ENCODE results near the gene ALDH1A1.

GRCh38 chr9:72931897-72932296 is 21.0 kb downstream of the ALDH1A1 start:
- no peak for TF ChIP-seq CTCF (IDR thresholded peaks at IDR 0.05 in 2 of 3, conservative IDR thresholded peaks at IDR 0.05 in 1 of 3; ENCODE audit: insufficient read depth in 2 of 3, low read depth in 1 of 3, low read length in 3 of 3)
- TF ChIP-seq SMC3 (conservative IDR thresholded peaks at IDR 0.05; ENCODE audit: insufficient read depth, low read depth, low read length) = no peak
- TF ChIP-seq TAL1 (IDR thresholded peaks at IDR 0.05) = no peak
- no peak for TF ChIP-seq FIP1L1 (IDR thresholded peaks at IDR 0.05; ENCODE audit: low read depth, low read length, poor library complexity, severe bottlenecking)
